Thyroid gland (tissue), 4 donors: ENCODE results near the gene RAI1. TPM values are rescaled to one million over a fixed set of nuclear protein-coding genes. Genes with fewer than 3 reads are reported as not detected.

Experiments used
- DNase-seq, 2 donors: peaks; one replicate each; pipeline ENCODE4 v3.0.0-alpha.2; 2019
- H3K27ac ChIP-seq, 3 donors: fragments of 200-600 bp; sonication (generic); 1 replicate in 2 of 3; 2 replicates in 1 of 3; pipeline ENCODE4 v1.5.1; 2016 to 2019; ENCODE audit warnings: mild to moderate bottlenecking in 1 of 3, moderate library complexity in 1 of 3
- H3K27me3 ChIP-seq: fragments of 200-600 bp; sonication (generic); one replicate; pipeline ENCODE4 v1.5.1; 2019
- H3K36me3 ChIP-seq, 2 donors: fragments of 200-600 bp; sonication (generic); one replicate each; pipeline ENCODE4 v1.5.1; 2016 to 2019
- H3K4me1 ChIP-seq, 2 donors: fragments of 200-600 bp; sonication (generic); one replicate each; pipeline ENCODE4 v1.5.1; 2017 to 2019
- H3K4me3 ChIP-seq, 3 donors: fragments of 200-600 bp; sonication (generic); replicated peaks in 1 of 3; 1 replicate in 2 of 3; 2 replicates in 1 of 3; pipeline ENCODE4 v1.5.1; 2016; ENCODE audit warnings: mild to moderate bottlenecking in 1 of 3
- H3K9me3 ChIP-seq: fragments of 200-600 bp; sonication (generic); one replicate; pipeline ENCODE4 v1.5.1; 2017
- CTCF ChIP-seq, 6 experiments: fragments of 200-600 bp in 3 of 6; fragments of 450-650 bp in 3 of 6; sonication (generic) in 3 of 6; IDR thresholded peaks; one replicate each; pipeline ENCODE4 v1.5.1; 2016 to 2019; ENCODE audit warnings: antibody characterized with exemption in 6 of 6, mild to moderate bottlenecking in 2 of 6, inconsistent platforms in 1 of 6, moderate library complexity in 1 of 6
- POLR2A ChIP-seq, 2 donors: fragments of 450-650 bp; IDR thresholded peaks; one replicate each; pipeline ENCODE4 v1.6.1; 2017; ENCODE audit warnings: antibody characterized with exemption in 2 of 2, mild to moderate bottlenecking in 2 of 2, moderate library complexity in 1 of 2
- WGBS, 2 donors: methylation state at CpG; one replicate each; pipeline ENCODE4 v1.1.5; 2017; 5-methylcytosine and 5-hydroxymethylcytosine counted together
- intact Hi-C: fragments of 100-400 bp; cut with DNase I; formaldehyde crosslinking; loops from one replicate; pipeline ENCODE4 v1.15.1; 2023
- total RNA-seq, 4 donors: library from RNA; depleted of rRNA; stranded (reverse); fragments of >200 nt; gene quantifications; one replicate each; pipeline ENCODE4 v1.2.3, GENCODE V29; 2016

RAI1 gene
- total RNA-seq, 4 donors from 2014 or later, result 19.1 to 52.3 (median 34.1) TPM

DNA sequence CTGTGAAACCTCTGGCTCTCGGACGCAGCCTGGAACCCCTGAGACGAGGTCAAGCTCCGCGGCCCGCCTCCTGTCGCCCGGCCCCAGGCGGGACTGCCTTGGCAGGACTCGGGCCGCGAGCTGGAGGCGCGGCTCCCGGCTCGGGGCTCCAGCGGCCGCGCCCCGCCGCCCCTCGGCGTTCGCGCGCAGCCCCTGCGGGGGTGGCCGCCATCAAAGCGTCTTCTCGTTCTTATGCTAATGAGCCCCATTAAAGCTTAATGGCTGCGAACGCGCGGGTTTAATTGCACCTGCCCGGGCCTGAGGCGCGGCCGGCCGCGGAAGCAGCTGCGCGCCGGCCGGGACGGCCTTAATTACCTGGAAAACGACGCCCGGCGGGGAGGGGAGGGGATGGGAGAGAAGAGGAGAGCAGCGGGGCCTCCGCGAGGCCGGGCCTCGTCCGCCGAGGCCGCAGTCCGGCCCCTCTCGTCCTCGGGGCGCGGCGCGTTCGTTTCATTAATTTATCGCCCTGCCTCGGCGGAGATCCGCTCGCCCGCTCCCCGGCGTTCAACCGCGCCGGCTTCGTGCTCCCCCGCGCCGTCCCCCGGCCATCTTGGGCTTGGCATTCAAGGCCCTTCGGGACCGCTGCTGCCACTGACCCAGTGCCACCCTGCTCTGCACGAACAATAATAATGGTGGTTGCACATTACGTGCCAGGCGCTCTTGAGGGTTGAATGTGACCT lies 19.2 kb downstream of the RAI1 start:
- H3K27ac ChIP-seq, result peak overlapping the region in 2 of 3 donors; percentile 55 to 83
- H3K9me3 ChIP-seq, result no peaks in the 10 kb centered on the region

DNA sequence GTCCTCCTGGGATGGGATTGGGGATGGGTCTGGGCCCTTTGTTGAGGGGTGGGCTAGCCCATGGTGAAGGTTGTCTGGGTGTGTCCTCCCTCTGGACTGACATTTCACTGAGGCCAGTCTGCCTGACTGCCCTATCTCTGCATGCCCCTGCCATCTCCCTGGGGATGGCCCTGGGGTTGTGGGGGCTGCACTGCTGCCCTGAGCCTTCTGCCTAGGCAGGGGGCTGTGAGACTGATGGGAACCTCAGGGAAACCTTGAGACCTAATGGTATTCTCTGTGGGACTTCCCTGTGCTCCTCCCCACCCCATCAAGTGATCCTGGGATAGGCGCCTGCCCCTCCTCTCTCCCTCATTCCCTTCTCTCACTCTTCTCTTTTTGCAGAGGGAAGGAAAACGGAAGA lies 19.9 kb downstream of the RAI1 start:
- no peak for TF ChIP-seq CTCF (IDR thresholded peaks at IDR 0.05)
- no peak for TF ChIP-seq POLR2A (IDR thresholded peaks at IDR 0.05)
- DNase-seq, result no peak
- H3K36me3 ChIP-seq, result no peaks in the 10 kb centered on the region
- WGBS, 2 donors, result 87 to 97% methylated on average over 2 of the region's 2 CpGs
- no peak overlapping the region for H3K4me3 ChIP-seq
- intact Hi-C loops, result loop anchor here (10.0 kb wide), 1 partner anchor 224 kb away; no protein-coding TSS in a partner anchor
- peaks cover 27 to 77% of the 10 kb centered on the region in 2 donors for H3K4me1 ChIP-seq
- H3K27ac ChIP-seq, result peak overlapping the region in 1 of 3 donors; percentile 83
- H3K9me3 ChIP-seq, result no peaks in the 10 kb centered on the region
- H3K27me3 ChIP-seq, result no peaks in the 10 kb centered on the region

More for the DNA sequence above, 19.2 kb downstream of the RAI1 start:
- intact Hi-C loops, result loop anchor here (10.0 kb wide), 1 partner anchor 224 kb away; no protein-coding TSS in a partner anchor
- H3K4me3 ChIP-seq, result no peak overlapping the region
- H3K36me3 ChIP-seq, result no peaks in the 10 kb centered on the region
- H3K4me1 ChIP-seq, result peaks cover 32 to 84% of the 10 kb centered on the region in 2 donors
- TF ChIP-seq POLR2A (IDR thresholded peaks at IDR 0.05) (no peak), CTCF (IDR thresholded peaks at IDR 0.05) (no peak)
- no peaks in the 10 kb centered on the region for H3K27me3 ChIP-seq
- 63 to 64% methylated on average over 31 to 73 of the region's 86 CpGs for WGBS, 2 donors
- peak; percentile 50 to 55 for DNase-seq

- Histone ChIP-seq H3K36me3 (no peaks in the 10 kb centered on the region), H3K4me1 (peaks cover 27 to 75% of the 10 kb centered on the region in 2 donors), H3K4me3 (no peak overlapping the region), H3K9me3 (no peaks in the 10 kb centered on the region), H3K27ac (no peak overlapping the region), H3K27me3 (no peaks in the 10 kb centered on the region)
- intact Hi-C loops, result loop anchor here (10.0 kb wide), 1 partner anchor 223 kb away; no protein-coding TSS in a partner anchor
- TF ChIP-seq CTCF (IDR thresholded peaks at IDR 0.05) (no peak), POLR2A (IDR thresholded peaks at IDR 0.05) (no peak)
- 90 to 92% methylated on average over 5 of the region's 5 CpGs for WGBS, 2 donors
- no peak for DNase-seq
These were observed 20.4 kb downstream of the RAI1 start for GRCh38 chr17:17701658-17702057.

- WGBS, 2 donors, result 85 to 87% methylated on average over 10 of the region's 10 CpGs
- H3K4me1 ChIP-seq, result peaks cover 27 to 65% of the 10 kb centered on the region in 2 donors
- TF ChIP-seq CTCF (IDR thresholded peaks at IDR 0.05), result no peak
- no peak for TF ChIP-seq POLR2A (IDR thresholded peaks at IDR 0.05)
- H3K27ac ChIP-seq, result no peak overlapping the region
- no peak overlapping the region for H3K4me3 ChIP-seq
- intact Hi-C loops, result loop anchor here (10.0 kb wide), 1 partner anchor 222 kb away; no protein-coding TSS in a partner anchor
- no peak for DNase-seq
- H3K9me3 ChIP-seq, result no peaks in the 10 kb centered on the region
- no peaks in the 10 kb centered on the region for H3K36me3 ChIP-seq
- H3K27me3 ChIP-seq, result no peaks in the 10 kb centered on the region
These were observed 21.3 kb downstream of the RAI1 start for GRCh38 chr17:17702449-17703139.
